ENCODE data around the gene CNIH2.
A peak's percentile ranks its signal among the peaks of the same experiment; 100 is the strongest.
"Not testable (repeated sequence)": the region's sequence is repeated elsewhere in the genome, so short reads cannot be mapped to it uniquely, and the experiment has no call there.

The CNIH2 gene

DNA sequence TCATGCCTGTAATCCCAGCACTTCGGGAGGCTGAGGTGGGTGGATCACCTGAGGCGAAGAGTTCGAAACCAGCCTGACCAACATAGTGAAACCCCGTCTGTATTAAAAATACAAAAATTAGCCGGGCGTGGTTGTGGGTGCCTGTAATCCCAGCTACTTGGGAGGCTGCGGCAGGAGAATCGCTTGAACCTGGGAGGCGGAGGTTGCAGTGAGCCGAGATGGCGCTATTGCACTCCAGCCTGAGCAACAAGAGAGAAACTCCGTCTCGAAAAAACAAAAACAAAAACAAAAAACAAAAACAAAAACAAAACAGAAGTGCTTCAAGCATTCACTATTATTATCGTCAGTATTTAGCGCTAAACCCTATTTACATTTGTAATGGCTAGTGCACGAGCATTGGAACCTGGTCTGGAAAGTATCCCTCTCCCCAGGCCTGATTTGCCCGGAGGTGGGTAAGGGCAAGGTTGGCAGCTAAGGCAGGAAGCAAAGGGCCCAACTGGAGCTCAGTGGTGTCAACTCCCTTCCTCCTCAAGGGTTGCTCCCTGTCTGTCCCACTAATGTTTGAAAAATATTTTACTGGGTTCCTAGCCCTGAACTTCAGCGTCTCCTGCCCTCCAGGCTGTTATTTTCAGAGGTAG is 32.9 kb downstream of the CNIH2 start:
- not testable (repeated sequence) for H3K9ac ChIP-seq (ENCODE audit: low read length); H3K36me3 ChIP-seq (ENCODE audit: control insufficient read depth, insufficient read depth, low read length); H3K27ac ChIP-seq (ENCODE audit: low read depth, low read length)

DNA sequence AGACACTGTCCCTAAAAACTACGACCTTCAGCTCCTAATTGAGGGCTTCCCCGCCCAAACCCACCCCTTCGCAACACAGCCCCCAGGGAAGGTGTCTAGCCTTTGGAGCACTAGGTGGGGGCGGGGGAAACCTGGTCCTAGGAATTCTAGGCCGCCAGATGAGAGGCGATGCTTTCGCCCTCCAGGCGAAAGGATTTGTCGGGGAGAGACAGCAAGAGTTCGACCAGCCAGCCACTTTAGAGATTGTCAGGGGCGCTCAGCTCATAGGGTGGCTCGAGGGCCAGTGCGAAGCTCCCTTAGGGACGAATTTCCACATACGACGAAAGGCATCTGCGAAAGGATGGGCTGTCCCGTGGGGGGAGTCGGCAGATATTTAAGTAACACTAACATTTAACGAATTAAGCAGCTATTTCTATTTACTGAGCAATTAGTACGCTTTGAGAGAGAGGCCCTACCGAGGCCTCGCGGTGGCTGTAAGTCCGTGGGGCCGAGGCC is 33.5 kb downstream of the CNIH2 start:
- H3K27ac ChIP-seq (ENCODE audit: low read depth, low read length) = peak overlapping the region; percentile 87
- H3K27me3 ChIP-seq (ENCODE audit: control insufficient read depth, insufficient read depth, low read length) = no peaks in the 10 kb centered on the region
- H3K4me3 ChIP-seq (ENCODE audit: low read length) = peak overlapping the region; percentile 85
- H3K9ac ChIP-seq (ENCODE audit: low read length) = peak overlapping the region; percentile 32
- peaks cover 9% of the 10 kb centered on the region for H3K4me1 ChIP-seq (ENCODE audit: control insufficient read depth, insufficient read depth, low read length)
- H3K36me3 ChIP-seq (ENCODE audit: control insufficient read depth, insufficient read depth, low read length) = no peaks in the 10 kb centered on the region

More for the DNA sequence above, 32.9 kb downstream of the CNIH2 start:
- not testable (repeated sequence) for H3K4me3 ChIP-seq (ENCODE audit: low read length); H3K4me1 ChIP-seq (ENCODE audit: control insufficient read depth, insufficient read depth, low read length); H3K27me3 ChIP-seq (ENCODE audit: control insufficient read depth, insufficient read depth, low read length)

DNA sequence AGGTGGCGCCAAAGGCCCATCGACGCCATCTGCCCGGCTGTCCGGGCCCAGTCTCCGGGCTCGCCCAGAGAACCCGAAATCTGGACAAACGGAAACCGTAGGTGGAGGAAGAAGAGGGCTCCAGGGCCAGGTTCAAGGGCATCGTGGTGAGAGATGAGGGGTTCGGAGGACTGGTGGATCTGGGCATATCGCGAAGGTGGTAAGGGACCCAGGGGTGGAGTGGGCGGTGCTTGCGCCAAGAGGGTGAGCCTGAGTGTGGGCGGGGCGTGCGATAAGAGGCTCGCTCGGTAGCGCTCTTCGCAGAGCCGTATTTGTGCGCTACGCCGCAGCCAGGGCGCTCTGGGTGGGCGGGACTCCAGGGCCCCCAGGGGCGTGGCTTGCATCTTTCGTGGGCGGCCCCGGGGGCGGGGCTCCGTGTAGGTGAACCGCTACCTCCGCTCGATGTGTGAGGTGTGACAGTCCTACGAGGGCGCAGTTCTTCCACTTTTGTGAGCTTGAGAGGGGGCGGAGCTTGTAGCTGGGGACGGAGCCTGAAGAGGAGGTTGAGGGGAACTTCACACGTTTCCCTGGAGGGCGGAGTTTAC is 34.1 kb downstream of the CNIH2 start:
- peaks cover 9% of the 10 kb centered on the region for H3K4me1 ChIP-seq (ENCODE audit: control insufficient read depth, insufficient read depth, low read length)
- H3K4me3 ChIP-seq (ENCODE audit: low read length) = peak overlapping the region; percentile 85
- H3K9ac ChIP-seq (ENCODE audit: low read length) = peak overlapping the region; percentile 32
- no peaks in the 10 kb centered on the region for H3K27me3 ChIP-seq (ENCODE audit: control insufficient read depth, insufficient read depth, low read length)
- peak overlapping the region; percentile 87 for H3K27ac ChIP-seq (ENCODE audit: low read depth, low read length)
- H3K36me3 ChIP-seq (ENCODE audit: control insufficient read depth, insufficient read depth, low read length) = no peaks in the 10 kb centered on the region

DNA sequence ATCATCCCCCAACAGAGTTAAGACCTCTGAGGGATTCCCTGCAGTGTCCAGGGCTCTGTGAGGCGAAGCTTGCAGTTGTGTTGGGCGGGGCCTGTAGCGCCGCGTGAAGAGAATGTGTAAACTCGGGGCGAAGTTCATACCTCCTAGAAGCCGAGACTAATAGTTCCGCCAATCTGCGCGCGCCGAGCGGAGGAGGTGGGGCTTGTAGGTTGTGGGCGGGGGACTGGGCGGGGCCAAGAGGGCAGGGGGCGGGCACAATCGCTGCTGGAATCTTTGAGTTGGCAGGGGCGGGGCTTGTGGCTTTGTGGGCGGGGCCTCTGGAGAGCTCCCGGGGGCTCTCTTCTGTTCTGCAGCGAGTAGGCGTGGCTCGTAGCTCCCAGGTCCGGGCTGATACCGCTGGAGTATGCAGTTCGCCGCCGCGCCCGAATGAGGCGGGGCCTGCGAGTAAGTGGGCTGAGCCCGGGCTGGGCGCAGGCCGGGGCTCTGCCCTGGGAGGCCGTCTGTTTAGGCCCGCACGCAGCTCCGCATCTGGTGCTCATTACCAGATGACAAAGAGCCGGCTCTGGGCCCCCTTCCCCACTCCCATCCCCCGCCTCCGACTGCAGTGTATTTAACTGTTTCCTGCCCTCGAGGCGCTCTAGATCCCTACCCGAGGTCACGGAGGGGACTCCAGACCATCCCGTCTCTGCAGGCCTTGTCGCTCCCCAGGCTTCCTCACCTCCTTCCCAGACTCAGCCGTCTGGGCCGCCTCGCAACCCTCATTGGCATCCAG is 34.8 kb downstream of the CNIH2 start:
- H3K4me3 ChIP-seq (ENCODE audit: low read length) = peak overlapping the region; percentile 85
- peak overlapping the region; percentile 87 for H3K27ac ChIP-seq (ENCODE audit: low read depth, low read length)
- H3K4me1 ChIP-seq (ENCODE audit: control insufficient read depth, insufficient read depth, low read length) = peaks cover 12% of the 10 kb centered on the region
- H3K9ac ChIP-seq (ENCODE audit: low read length) = peak overlapping the region; percentile 12
- no peaks in the 10 kb centered on the region for H3K36me3 ChIP-seq (ENCODE audit: control insufficient read depth, insufficient read depth, low read length)
- H3K27me3 ChIP-seq (ENCODE audit: control insufficient read depth, insufficient read depth, low read length) = no peaks in the 10 kb centered on the region

DNA sequence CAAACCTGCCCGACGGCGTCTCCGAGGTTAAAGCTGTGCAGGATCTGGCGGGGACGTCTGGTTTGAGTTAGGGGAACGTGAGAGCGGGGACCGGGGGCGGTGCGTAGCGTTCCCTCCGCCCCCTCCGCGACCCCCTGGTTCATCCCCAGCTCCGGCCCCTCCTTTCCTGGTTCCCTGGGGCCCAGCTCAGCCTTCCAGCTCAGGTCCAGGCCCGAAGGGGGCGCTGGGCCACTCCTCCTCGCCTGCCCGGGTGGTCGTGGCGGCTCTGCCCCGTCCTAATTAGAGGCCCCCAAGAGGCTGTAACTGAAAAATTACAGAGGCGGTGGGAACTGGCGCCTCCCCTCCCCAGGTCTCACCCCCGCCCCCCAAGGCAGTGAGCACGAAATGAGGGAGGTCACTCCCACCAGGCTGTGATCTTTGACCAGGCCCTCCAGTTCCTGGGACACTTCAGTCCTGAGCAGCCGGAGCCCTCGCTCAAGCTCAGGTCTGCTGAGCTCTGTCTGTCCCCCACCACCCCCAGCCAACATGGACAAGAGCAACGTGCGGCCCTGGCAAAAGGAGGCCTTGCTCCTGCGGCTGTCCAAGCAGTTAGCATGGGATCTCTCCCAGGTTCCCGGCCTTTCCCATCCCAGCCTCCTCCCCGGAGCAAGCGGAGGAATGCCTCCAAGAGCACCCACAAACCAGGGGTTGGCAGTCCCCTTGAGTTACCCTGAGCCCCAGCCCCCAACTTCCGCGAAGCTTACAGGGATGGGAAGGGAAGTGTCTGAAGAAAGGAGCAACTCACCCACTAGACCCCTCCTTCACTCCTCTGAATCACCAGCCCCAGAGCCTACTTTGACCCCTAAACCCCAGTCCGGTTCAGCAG is 35.6 kb downstream of the CNIH2 start:
- Histone ChIP-seq H3K27me3 (ENCODE audit: control insufficient read depth, insufficient read depth, low read length) (no peaks in the 10 kb centered on the region), H3K9ac (ENCODE audit: low read length) (no peak overlapping the region), H3K36me3 (ENCODE audit: control insufficient read depth, insufficient read depth, low read length) (no peaks in the 10 kb centered on the region), H3K27ac (ENCODE audit: low read depth, low read length) (peak overlapping the region; percentile 74), H3K4me1 (ENCODE audit: control insufficient read depth, insufficient read depth, low read length) (peaks cover 16% of the 10 kb centered on the region), H3K4me3 (ENCODE audit: low read length) (peak overlapping the region; percentile 58)

DNA sequence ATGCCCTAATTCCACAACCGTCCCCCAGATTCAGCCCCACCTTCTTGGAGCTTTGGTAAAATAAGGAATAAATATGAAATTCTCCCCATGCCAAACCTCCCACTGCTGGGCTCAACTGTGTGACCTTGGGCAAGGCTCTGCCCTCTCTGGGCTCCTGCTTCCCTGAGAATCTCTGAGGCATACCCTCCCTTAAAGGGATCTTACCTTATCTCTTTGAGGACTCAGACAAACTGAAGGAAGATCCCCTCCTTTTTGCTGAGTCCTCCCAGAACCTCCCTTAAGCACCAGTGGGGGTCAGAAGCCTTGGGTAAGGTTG is 36.2 kb downstream of the CNIH2 start:
- no peak overlapping the region for H3K9ac ChIP-seq (ENCODE audit: low read length)
- H3K36me3 ChIP-seq (ENCODE audit: control insufficient read depth, insufficient read depth, low read length) = no peaks in the 10 kb centered on the region
- H3K4me1 ChIP-seq (ENCODE audit: control insufficient read depth, insufficient read depth, low read length) = peaks cover 16% of the 10 kb centered on the region
- H3K27me3 ChIP-seq (ENCODE audit: control insufficient read depth, insufficient read depth, low read length) = no peaks in the 10 kb centered on the region
- peak overlapping the region; percentile 74 for H3K27ac ChIP-seq (ENCODE audit: low read depth, low read length)
- H3K4me3 ChIP-seq (ENCODE audit: low read length) = peak overlapping the region; percentile 26

DNA sequence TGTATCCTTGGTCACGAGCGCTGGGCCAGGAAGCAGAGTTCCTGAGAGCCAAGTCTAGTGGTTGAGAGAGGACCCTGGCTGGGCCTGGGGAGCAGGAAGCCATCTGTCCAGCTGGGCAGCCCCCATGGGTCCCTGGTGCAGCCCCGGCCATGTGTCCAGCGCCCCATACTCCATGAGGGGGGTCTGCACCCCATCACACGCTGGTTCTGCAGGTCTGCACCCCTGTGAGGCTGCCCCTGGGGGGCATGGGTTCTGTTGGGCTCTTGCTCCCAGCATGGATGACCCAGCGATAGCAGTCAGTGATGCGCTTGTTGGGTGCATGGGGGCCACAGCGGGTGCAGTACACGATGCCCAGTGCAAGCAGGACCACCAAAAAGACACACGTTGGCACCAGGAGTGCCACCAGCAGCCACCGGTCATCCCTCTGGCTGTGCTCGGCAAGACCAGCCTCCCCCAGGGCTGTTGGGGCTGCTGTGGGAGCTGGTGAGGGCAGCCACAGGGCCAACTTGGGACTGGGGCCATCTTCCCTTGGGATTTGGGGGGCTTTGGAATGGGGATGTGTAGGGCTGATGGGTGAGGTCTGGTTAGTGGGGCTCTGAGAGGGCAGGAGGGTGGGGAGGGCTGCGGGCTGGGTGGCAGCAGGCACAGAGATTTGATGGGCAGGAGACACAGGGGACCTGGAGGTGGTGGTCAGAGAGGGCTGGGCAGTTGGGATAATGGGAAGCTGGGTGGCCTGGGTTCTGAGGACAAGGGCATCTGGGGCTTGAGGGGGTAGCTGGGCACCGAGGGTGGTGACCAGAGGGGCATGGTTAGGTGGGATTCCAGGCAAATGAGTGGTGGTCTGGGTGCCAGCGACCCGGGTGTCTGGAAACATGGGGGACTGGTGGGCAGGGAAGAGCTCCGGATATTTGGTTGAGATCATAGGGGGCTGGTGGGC is 36.9 kb downstream of the CNIH2 start:
- Histone ChIP-seq H3K4me1 (ENCODE audit: control insufficient read depth, insufficient read depth, low read length) (peaks cover 16% of the 10 kb centered on the region), H3K4me3 (ENCODE audit: low read length) (peak overlapping the region; percentile 47), H3K36me3 (ENCODE audit: control insufficient read depth, insufficient read depth, low read length) (no peaks in the 10 kb centered on the region), H3K27me3 (ENCODE audit: control insufficient read depth, insufficient read depth, low read length) (no peaks in the 10 kb centered on the region), H3K9ac (ENCODE audit: low read length) (no peak overlapping the region), H3K27ac (ENCODE audit: low read depth, low read length) (no peak overlapping the region)

DNA sequence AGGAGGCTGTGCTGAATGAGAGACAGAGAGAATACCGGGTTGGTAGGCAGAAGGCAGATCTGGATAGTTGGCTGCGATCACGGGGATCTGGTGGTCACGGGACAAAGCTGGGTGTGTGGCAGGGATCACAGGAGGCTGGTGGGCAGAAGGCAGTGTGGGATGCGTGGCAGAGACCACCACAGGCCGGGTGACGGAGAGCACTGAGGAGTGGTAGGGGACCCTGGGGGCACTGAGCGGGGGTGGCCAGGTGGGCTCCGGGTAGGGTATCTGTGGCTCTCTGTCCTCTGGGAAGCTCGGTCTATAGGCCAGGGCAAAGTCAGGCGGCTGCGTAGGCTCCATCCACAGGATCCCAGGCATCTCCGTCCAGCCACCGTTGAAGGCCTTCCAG is 37.5 kb downstream of the CNIH2 start:
- Histone ChIP-seq H3K4me3 (ENCODE audit: low read length) (peak overlapping the region; percentile 47), H3K9ac (ENCODE audit: low read length) (no peak overlapping the region), H3K27ac (ENCODE audit: low read depth, low read length) (no peak overlapping the region), H3K4me1 (ENCODE audit: control insufficient read depth, insufficient read depth, low read length) (peaks cover 16% of the 10 kb centered on the region), H3K36me3 (ENCODE audit: control insufficient read depth, insufficient read depth, low read length) (no peaks in the 10 kb centered on the region), H3K27me3 (ENCODE audit: control insufficient read depth, insufficient read depth, low read length) (no peaks in the 10 kb centered on the region)

DNA sequence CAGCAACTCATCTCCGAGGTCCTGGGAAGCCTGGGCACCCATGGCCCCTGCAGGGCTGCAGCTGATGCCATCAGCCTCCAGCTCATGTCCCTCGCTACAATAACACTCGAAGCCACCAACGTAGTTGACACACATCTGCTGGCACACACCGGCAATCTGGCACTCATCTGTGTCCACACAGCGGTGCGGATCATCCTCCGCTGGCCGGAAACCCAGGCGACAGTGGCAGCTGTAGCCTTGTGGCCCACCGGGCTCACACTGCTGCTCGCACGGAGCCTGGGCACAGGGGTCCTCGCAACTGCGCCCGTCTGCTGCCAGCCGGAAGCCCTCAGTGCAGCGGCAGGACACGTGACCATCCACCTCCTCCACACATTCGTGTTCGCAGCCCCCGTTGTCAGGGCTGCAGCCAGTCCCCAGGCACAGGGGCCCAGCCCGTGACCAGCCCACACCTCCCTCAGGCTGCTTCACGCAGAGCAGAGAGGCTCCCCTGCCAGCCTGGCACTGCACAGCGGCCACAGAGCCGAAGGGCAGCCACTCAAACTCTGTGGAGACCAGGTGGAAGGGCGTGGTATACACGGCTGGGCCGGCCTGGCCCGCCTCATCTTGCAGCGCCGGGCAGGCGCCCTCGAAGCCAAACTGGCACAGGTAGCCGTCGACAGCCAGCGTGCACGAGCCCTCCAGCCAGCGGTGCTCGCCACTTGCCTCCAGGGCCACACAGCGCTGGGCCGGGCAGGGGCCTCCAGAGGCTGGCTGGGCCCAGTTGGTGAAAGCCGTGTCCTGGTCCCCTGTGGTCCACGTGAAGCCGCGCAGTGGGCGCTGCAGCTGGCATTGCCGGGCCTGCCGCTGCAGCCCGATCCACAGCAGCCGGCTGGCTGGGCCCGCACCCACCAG is 38.2 kb downstream of the CNIH2 start:
- peaks cover 16% of the 10 kb centered on the region for H3K4me1 ChIP-seq (ENCODE audit: control insufficient read depth, insufficient read depth, low read length)
- H3K36me3 ChIP-seq (ENCODE audit: control insufficient read depth, insufficient read depth, low read length) = no peaks in the 10 kb centered on the region
- peak overlapping the region; percentile 47 for H3K4me3 ChIP-seq (ENCODE audit: low read length)
- peak overlapping the region; percentile 32 for H3K9ac ChIP-seq (ENCODE audit: low read length)
- H3K27ac ChIP-seq (ENCODE audit: low read depth, low read length) = peak overlapping the region; percentile 94
- no peaks in the 10 kb centered on the region for H3K27me3 ChIP-seq (ENCODE audit: control insufficient read depth, insufficient read depth, low read length)

DNA sequence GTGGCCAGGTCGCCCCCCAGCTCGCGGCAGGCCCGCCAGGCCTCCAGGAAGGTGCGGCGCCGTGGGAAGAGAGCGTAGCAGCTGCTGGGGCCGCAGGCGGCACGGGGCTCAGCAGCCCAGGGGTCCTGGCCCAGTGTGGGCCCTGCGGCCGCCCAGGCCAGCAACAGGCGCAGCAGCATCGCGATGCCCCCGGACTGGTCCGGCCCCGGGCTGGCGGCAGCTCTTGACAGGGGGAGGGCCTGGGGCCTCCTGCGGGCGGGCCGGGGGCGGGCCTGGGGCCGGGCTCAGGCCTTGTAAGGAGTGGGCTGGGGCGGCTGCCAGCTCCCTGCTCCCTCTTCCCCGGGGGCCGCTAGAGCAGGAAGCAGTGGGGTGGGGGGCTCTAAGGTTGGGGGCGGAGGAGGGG is 38.9 kb downstream of the CNIH2 start, which contains the start of gene CD248:
TSS of gene CD248 (minus strand) at position 196 of the 403 bp plus-strand sequence. CDS start at position 179, 17 bp downstream.
- peak within 1 kb of the TSS; percentile 40 for H3K9ac ChIP-seq (ENCODE audit: low read length)

More for the DNA sequence above, 38.9 kb downstream of the CNIH2 start, which contains the start of gene CD248:
- peak within 1 kb of the TSS; percentile 94 for H3K27ac ChIP-seq (ENCODE audit: low read depth, low read length)
- peaks cover 16% of the 10 kb centered on the region for H3K4me1 ChIP-seq (ENCODE audit: control insufficient read depth, insufficient read depth, low read length)
- H3K4me3 ChIP-seq (ENCODE audit: low read length) = peak within 1 kb of the TSS; percentile 50
- no peaks in the 10 kb centered on the region for H3K36me3 ChIP-seq (ENCODE audit: control insufficient read depth, insufficient read depth, low read length)
- no peaks in the 10 kb centered on the region for H3K27me3 ChIP-seq (ENCODE audit: control insufficient read depth, insufficient read depth, low read length)

Measured in rectal smooth muscle tissue (tissue), 1 donor.